Loucy (cell line): Measurements from ENCODE around the gene CCDC57.

Experiments
- H2AFZ ChIP-seq: fragments of 200-600 bp; sonication (generic); 2 replicates; pipeline ENCODE4 v1.6.0; 2016; ENCODE audit warnings: antibody characterized with exemption, mild to moderate bottlenecking, low read length, moderate library complexity
- H3F3A ChIP-seq: fragments of 200-600 bp; 2 replicates; pipeline ENCODE4 v1.6.0; 2016; ENCODE audit warnings: antibody characterized with exemption, low read depth, mild to moderate bottlenecking
- H3K27me3 ChIP-seq: fragments of 200-600 bp; sonication (generic); 2 replicates; pipeline ENCODE4 v1.6.1; 2014; ENCODE audit warnings: low read length, mild to moderate bottlenecking; ENCODE audit not compliant: insufficient read depth, poor library complexity, severe bottlenecking
- H3K36me3 ChIP-seq: fragments of 200-600 bp; sonication (generic); 2 replicates; pipeline ENCODE4 v1.6.1; 2016; ENCODE audit warnings: low read length; ENCODE audit not compliant: insufficient read depth
- H3K4me1 ChIP-seq: fragments of 200-600 bp; sonication (generic); 2 replicates; pipeline ENCODE4 v1.5.1; 2014; ENCODE audit warnings: low read length, mild to moderate bottlenecking; ENCODE audit not compliant: insufficient read depth, poor library complexity, severe bottlenecking
- H3K4me2 ChIP-seq: fragments of 200-600 bp; sonication (generic); 2 replicates; pipeline ENCODE4 v1.6.0; 2014; ENCODE audit warnings: antibody characterized with exemption, low read length, low read depth, mild to moderate bottlenecking; ENCODE audit not compliant: poor library complexity, severe bottlenecking
- H3K4me3 ChIP-seq: fragments of 200-600 bp; sonication (generic); 2 replicates; pipeline ENCODE4 v1.5.1; 2014; ENCODE audit warnings: low read length, mild to moderate bottlenecking, mixed read lengths; ENCODE audit not compliant: poor library complexity, severe bottlenecking
- H3K79me2 ChIP-seq: fragments of 200-600 bp; sonication (generic); 2 replicates; pipeline ENCODE4 v1.6.1; 2014; ENCODE audit warnings: low read length; ENCODE audit not compliant: insufficient read depth
- H3K9ac ChIP-seq: fragments of 200-600 bp; sonication (generic); 2 replicates; pipeline ENCODE4 v1.6.0; 2014; ENCODE audit warnings: mild to moderate bottlenecking, low read depth, low read length, moderate library complexity; ENCODE audit not compliant: poor library complexity, severe bottlenecking
- H3K9me2 ChIP-seq: fragments of 200-600 bp; sonication (generic); replicated peaks from 2 replicates; pipeline ENCODE4 v1.6.1; 2016; ENCODE audit warnings: low read depth, low read length, mixed read lengths
- H3K9me3 ChIP-seq: fragments of 200-600 bp; sonication (generic); 2 replicates; pipeline ENCODE4 v1.6.1; 2014; ENCODE audit warnings: mild to moderate bottlenecking, antibody characterized with exemption, low read length, low read depth; ENCODE audit not compliant: insufficient read depth
- H4K20me1 ChIP-seq: fragments of 200-600 bp; sonication (generic); 2 replicates; pipeline ENCODE4 v1.6.0; 2014; ENCODE audit warnings: antibody characterized with exemption, low read length, mild to moderate bottlenecking; ENCODE audit not compliant: insufficient read depth, poor library complexity, severe bottlenecking
- CTCF ChIP-seq: fragments of 200-600 bp; sonication (generic); conservative IDR thresholded peaks from 2 replicates; pipeline ENCODE4 v1.5.1; 2014; ENCODE audit warnings: mild to moderate bottlenecking, antibody characterized with exemption, low read length
- EZH2phosphoT487 ChIP-seq: fragments of 200-600 bp; IDR thresholded peaks from 2 replicates; pipeline ENCODE4 v1.6.1; 2018; ENCODE audit warnings: antibody characterized with exemption, mild to moderate bottlenecking, moderate library complexity, borderline replicate concordance

Gene CCDC57

GRCh38 chr17:82205720-82206508 is 6.7 kb downstream of the CCDC57 start:
- Histone ChIP-seq H3K9ac (peak overlapping the region; percentile 65), H3K4me3 (peak overlapping the region; percentile 60), H3K4me1 (peaks cover 32% of the 10 kb centered on the region), H4K20me1 (no peaks in the 10 kb centered on the region), H3K79me2 (0 out of 2 replicates have a peak, but pooled peaks cover under 1% of the 10 kb centered on the region), H3K36me3 (no peaks in the 10 kb centered on the region), H2AFZ (peak overlapping the region; percentile 87), H3K4me2 (peak overlapping the region; percentile 76), H3K9me3 (no peaks in the 10 kb centered on the region), H3K9me2 (no peaks in the 10 kb centered on the region), H3K27me3 (no peaks in the 10 kb centered on the region), H3F3A (no peaks in the 10 kb centered on the region)
- TF ChIP-seq EZH2phosphoT487 (no peak), CTCF (peak; percentile 92)

DNA sequence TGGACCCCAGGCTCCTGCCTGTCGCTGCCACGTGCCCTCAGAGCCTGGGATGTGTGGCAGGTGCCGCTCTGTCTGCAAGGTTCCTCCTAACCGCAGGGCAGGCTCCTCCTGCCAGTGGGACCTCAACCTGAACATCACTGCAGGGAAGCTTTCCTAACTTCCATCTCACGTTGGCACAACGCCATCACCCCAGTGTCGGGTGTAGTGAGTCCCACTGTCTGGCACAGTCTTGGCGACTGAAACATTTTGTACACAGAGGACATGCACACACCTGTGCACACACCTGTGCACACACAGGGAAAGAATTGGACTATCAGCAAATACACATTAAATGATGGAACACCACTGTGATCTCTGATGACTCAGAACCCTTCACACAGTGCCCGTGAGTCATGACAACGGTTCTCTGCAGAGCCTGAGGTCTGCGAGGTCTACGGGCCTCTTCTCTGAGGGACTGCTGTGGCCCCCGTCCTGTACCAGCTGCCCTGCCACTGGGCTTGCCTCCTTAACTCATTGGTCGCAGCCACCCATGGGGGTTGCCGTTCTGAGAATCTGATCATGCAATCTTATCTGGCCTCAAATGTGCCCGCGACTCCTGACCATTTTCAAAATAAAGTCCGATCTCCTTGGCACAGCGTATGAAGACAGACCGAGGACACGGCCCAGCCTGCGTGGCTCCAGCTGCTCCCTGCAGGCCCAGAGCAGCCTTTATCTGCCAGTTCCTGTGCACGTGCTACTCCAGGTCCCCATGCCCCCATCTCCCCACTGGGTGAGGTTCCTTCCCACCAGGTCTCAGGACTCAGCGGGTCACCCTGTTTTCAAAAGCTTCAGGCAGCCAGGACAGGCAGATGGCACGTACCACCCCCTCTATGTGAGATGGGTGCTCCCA is 7.6 kb downstream of the CCDC57 start:
- Histone ChIP-seq H4K20me1 (peaks cover under 1% of the 10 kb centered on the region), H3K36me3 (no peaks in the 10 kb centered on the region), H3F3A (0 out of 2 replicates have a peak, but pooled peaks cover 2% of the 10 kb centered on the region), H3K4me3 (peak overlapping the region; percentile 60), H3K4me2 (peak overlapping the region; percentile 76), H2AFZ (no peak overlapping the region), H3K9ac (no peak overlapping the region), H3K79me2 (peaks cover 5% of the 10 kb centered on the region), H3K9me2 (no peaks in the 10 kb centered on the region), H3K27me3 (no peaks in the 10 kb centered on the region), H3K9me3 (no peaks in the 10 kb centered on the region), H3K4me1 (peaks cover 35% of the 10 kb centered on the region)
- no peak for TF ChIP-seq EZH2phosphoT487
- no peak for TF ChIP-seq CTCF

DNA sequence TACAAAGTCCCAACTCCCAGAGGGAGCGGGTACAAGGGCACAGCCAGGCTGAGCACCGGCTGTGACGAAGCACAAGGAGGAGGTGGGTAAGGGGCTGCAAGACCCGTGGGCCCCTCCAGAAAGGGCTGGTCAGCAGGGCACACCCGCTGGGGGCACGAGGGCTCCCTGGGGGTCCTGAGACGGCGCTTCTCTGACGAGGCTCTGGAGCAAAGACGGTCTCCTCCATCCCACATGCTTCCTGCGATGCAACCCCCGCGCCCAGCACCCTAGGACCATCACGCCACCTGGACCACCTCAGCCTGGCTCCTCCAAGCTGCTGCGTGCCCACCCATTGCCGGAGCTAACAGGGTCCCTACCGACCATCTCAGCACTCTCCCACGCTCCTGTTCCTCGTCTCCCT is 8.7 kb downstream of the CCDC57 start:
- H3K9me3 ChIP-seq, result no peaks in the 10 kb centered on the region
- peaks cover 12% of the 10 kb centered on the region for H4K20me1 ChIP-seq
- H3K4me2 ChIP-seq, result no peak overlapping the region
- H3K79me2 ChIP-seq, result peaks cover 17% of the 10 kb centered on the region
- no peak overlapping the region for H2AFZ ChIP-seq
- H3K9me2 ChIP-seq, result no peaks in the 10 kb centered on the region
- TF ChIP-seq CTCF (no peak), EZH2phosphoT487 (no peak)
- H3K36me3 ChIP-seq, result no peaks in the 10 kb centered on the region
- H3K27me3 ChIP-seq, result no peaks in the 10 kb centered on the region
- H3K4me3 ChIP-seq, result no peak overlapping the region
- H3K9ac ChIP-seq, result no peak overlapping the region
- H3K4me1 ChIP-seq, result peaks cover 46% of the 10 kb centered on the region
- H3F3A ChIP-seq, result 0 out of 2 replicates have a peak, but pooled peaks cover 2% of the 10 kb centered on the region
